Mesendoderm (in vitro differentiated cells): ENCODE results near the gene DHRS9. TPM values are rescaled to one million over a fixed set of nuclear protein-coding genes. Genes with fewer than 3 reads are reported as not detected.

ENCODE experiments used
- DNase-seq: peaks from one replicate; pipeline ENCODE4 v3.0.0; 2013
- H2AK5ac ChIP-seq: 2 replicates; pipeline ENCODE4 v1.6.1; 2013; ENCODE audit warnings: low read length, inconsistent platforms
- H2BK120ac ChIP-seq: 2 replicates; pipeline ENCODE4 v1.6.1; 2013; ENCODE audit warnings: low read depth, mild to moderate bottlenecking, low read length, moderate library complexity, mixed read lengths
- H2BK15ac ChIP-seq: replicated peaks from 2 replicates; pipeline ENCODE4 v1.6.1; 2013; ENCODE audit warnings: low read depth, mild to moderate bottlenecking, moderate library complexity
- H2BK5ac ChIP-seq: 2 replicates; pipeline ENCODE4 v1.6.1; 2013; ENCODE audit warnings: low read length, inconsistent platforms
- H3K18ac ChIP-seq: 2 replicates; pipeline ENCODE4 v1.6.1; 2013; ENCODE audit warnings: mild to moderate bottlenecking, low read length, mixed read lengths
- H3K23ac ChIP-seq: one replicate; pipeline ENCODE4 v1.6.1; 2013; ENCODE audit warnings: low read length
- H3K27ac ChIP-seq: 2 replicates; pipeline ENCODE4 v1.5.1; 2013; ENCODE audit warnings: low read depth, mild to moderate bottlenecking, inconsistent platforms, low read length, moderate library complexity
- H3K27me3 ChIP-seq: 2 replicates; pipeline ENCODE4 v1.6.1; 2013; ENCODE audit warnings: low read length, control low read depth, mild to moderate bottlenecking, inconsistent platforms; ENCODE audit not compliant: insufficient read depth, poor library complexity
- H3K36me3 ChIP-seq: 2 replicates; pipeline ENCODE4 v1.6.1; 2013; ENCODE audit warnings: low read length, inconsistent platforms; ENCODE audit not compliant: control insufficient read depth, insufficient read depth
- H3K4ac ChIP-seq: one replicate; pipeline ENCODE4 v1.6.1; 2013; ENCODE audit warnings: low read depth, mild to moderate bottlenecking, low read length, moderate library complexity
- H3K4me1 ChIP-seq: 2 replicates; pipeline ENCODE4 v1.6.1; 2013; ENCODE audit warnings: low read depth, low read length, inconsistent platforms; ENCODE audit not compliant: control insufficient read depth
- H3K4me2 ChIP-seq: 2 replicates; pipeline ENCODE4 v1.6.1; 2013; ENCODE audit warnings: low read length
- H3K4me3 ChIP-seq: 2 replicates; pipeline ENCODE4 v1.5.1; 2013; ENCODE audit warnings: mild to moderate bottlenecking, low read length
- H3K56ac ChIP-seq: one replicate; pipeline ENCODE4 v1.6.1; 2013; ENCODE audit warnings: low read length
- H3K79me1 ChIP-seq: 2 replicates; pipeline ENCODE4 v1.6.1; 2013; ENCODE audit warnings: low read length, inconsistent platforms
- H3K79me2 ChIP-seq: 2 replicates; pipeline ENCODE4 v1.6.1; 2013; ENCODE audit warnings: mild to moderate bottlenecking, low read length; ENCODE audit not compliant: control insufficient read depth, insufficient read depth
- H3K9ac ChIP-seq: 2 replicates; pipeline ENCODE4 v1.6.1; 2013; ENCODE audit warnings: low read length, inconsistent platforms
- H4K5ac ChIP-seq: one replicate; pipeline ENCODE4 v1.6.1; 2013; ENCODE audit warnings: low read length
- H4K8ac ChIP-seq: one replicate; pipeline ENCODE4 v1.6.1; 2013; ENCODE audit warnings: low read depth, mild to moderate bottlenecking, control low read depth, low read length, moderate library complexity
- WGBS: extraction: QIAGEN DNeasy Blood & Tissue Kit; methylation state at CpG from one replicate; pipeline ENCODE4 v1.1.7; 2013; ENCODE audit warnings: low lambda C conversion rate, missing lambda C conversion rate; ENCODE audit not compliant: insufficient coverage; ENCODE audit errors: extremely low coverage; 5-methylcytosine and 5-hydroxymethylcytosine counted together
- polyA plus RNA-seq, 2 experiments: library from polyadenylated mRNA; stranded (reverse); fragments of 200-250 nt; gene quantifications; one replicate each; pipeline ENCODE4 v1.2.3, GENCODE V29; 2013

Gene DHRS9
- not detected for polyA plus RNA-seq (2013, experiment 1 of 2)
- not detected for polyA plus RNA-seq (2013, experiment 2 of 2)

GRCh38 chr2:169069341-169069740, at the start of gene DHRS9:
DHRS9 (plus strand) TSS chr2:169069563; CDS start chr2:169081582, 12,019 bp downstream.
- peak; percentile 50 for DNase-seq
- H3K4me1 ChIP-seq: no peaks in the 10 kb centered on the region
- H3K36me3 ChIP-seq: no peaks in the 10 kb centered on the region
- H3K56ac ChIP-seq: no peak within 1 kb of the TSS
- no peak within 1 kb of the TSS for H4K8ac ChIP-seq
- H2BK15ac ChIP-seq: no peak within 1 kb of the TSS
- H4K5ac ChIP-seq: no peak within 1 kb of the TSS
- H2BK5ac ChIP-seq: no peak within 1 kb of the TSS
- no peaks in the 10 kb centered on the region for H3K27me3 ChIP-seq
- H2BK120ac ChIP-seq: no peak within 1 kb of the TSS
- WGBS: no CpG with 5 or more reads among the region's 5 CpGs
- H3K4me3 ChIP-seq: no peak within 1 kb of the TSS
- H3K4me2 ChIP-seq: no peak within 1 kb of the TSS
- H3K27ac ChIP-seq: no peak within 1 kb of the TSS
- no peak within 1 kb of the TSS for H2AK5ac ChIP-seq
- no peak within 1 kb of the TSS for H3K4ac ChIP-seq
- no peak within 1 kb of the TSS for H3K9ac ChIP-seq
- no peaks in the 10 kb centered on the region for H3K79me2 ChIP-seq
- no peaks in the 10 kb centered on the region for H3K79me1 ChIP-seq
- no peak within 1 kb of the TSS for H3K18ac ChIP-seq
- H3K23ac ChIP-seq: no peak within 1 kb of the TSS

DNA sequence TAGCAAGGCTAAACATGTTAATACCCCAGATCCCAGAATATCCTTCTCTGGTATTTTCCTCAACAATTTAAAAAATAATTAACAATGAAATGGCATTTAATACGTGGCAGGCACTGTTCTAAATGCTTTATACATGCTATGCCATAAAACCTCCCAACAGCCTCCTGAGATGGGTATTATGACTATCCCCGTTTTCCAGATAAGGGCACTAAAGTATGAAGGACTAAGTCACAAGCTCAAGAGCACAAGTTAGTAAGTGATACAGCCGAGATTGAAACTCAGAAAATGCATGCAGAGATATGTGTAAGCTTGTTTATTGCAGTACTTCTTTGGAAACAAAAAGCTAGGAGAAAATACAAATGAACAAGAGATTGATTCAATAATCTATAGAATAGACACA, 46.2 kb upstream of the DHRS9 start:
- no peak overlapping the region for H4K5ac ChIP-seq

GRCh38 chr2:169026056-169026455, 43.3 kb upstream of the DHRS9 start:
- Histone ChIP-seq H2AK5ac (no peak overlapping the region), H3K18ac (no peak overlapping the region), H3K36me3 (no peaks in the 10 kb centered on the region), H3K9ac (no peak overlapping the region), H3K4me3 (no peak overlapping the region), H2BK120ac (no peak overlapping the region), H3K56ac (no peak overlapping the region), H2BK5ac (no peak overlapping the region), H2BK15ac (no peak overlapping the region), H3K23ac (no peak overlapping the region), H3K4me2 (no peak overlapping the region), H3K79me2 (no peaks in the 10 kb centered on the region), H4K5ac (no peak overlapping the region), H3K79me1 (no peaks in the 10 kb centered on the region), H3K4ac (no peak overlapping the region), H3K4me1 (no peaks in the 10 kb centered on the region), H3K27ac (no peak overlapping the region), H4K8ac (no peak overlapping the region), H3K27me3 (no peaks in the 10 kb centered on the region)
- DNase-seq: no peak
- no CpG with 5 or more reads among the region's 1 CpG for WGBS

More for the DNA sequence above, 46.2 kb upstream of the DHRS9 start:
- Histone ChIP-seq H3K18ac (no peak overlapping the region), H4K8ac (no peak overlapping the region), H3K9ac (no peak overlapping the region), H3K79me2 (no peaks in the 10 kb centered on the region), H3K79me1 (no peaks in the 10 kb centered on the region), H3K4me3 (no peak overlapping the region), H2BK15ac (no peak overlapping the region), H3K4me2 (no peak overlapping the region), H2AK5ac (no peak overlapping the region), H3K4ac (no peak overlapping the region), H3K56ac (no peak overlapping the region), H2BK5ac (no peak overlapping the region), H2BK120ac (no peak overlapping the region), H3K23ac (no peak overlapping the region), H3K36me3 (no peaks in the 10 kb centered on the region), H3K27ac (no peak overlapping the region), H3K4me1 (no peaks in the 10 kb centered on the region), H3K27me3 (no peaks in the 10 kb centered on the region)
- WGBS: no CpG with 5 or more reads among the region's 3 CpGs
- DNase-seq: no peak

GRCh38 chr2:169027234-169027633, 42.1 kb upstream of the DHRS9 start:
- no peak overlapping the region for H4K5ac ChIP-seq
- no CpG with 5 or more reads among the region's 3 CpGs for WGBS
- no peaks in the 10 kb centered on the region for H3K79me2 ChIP-seq
- H2AK5ac ChIP-seq: no peak overlapping the region
- no peaks in the 10 kb centered on the region for H3K79me1 ChIP-seq
- no peak overlapping the region for H3K56ac ChIP-seq
- H3K27me3 ChIP-seq: no peaks in the 10 kb centered on the region
- H4K8ac ChIP-seq: no peak overlapping the region
- no peak overlapping the region for H3K4ac ChIP-seq
- H2BK5ac ChIP-seq: no peak overlapping the region
- no peak overlapping the region for H3K4me2 ChIP-seq
- H2BK120ac ChIP-seq: no peak overlapping the region
- no peak for DNase-seq
- H3K36me3 ChIP-seq: no peaks in the 10 kb centered on the region
- H3K4me1 ChIP-seq: no peaks in the 10 kb centered on the region
- H3K23ac ChIP-seq: no peak overlapping the region
- H3K27ac ChIP-seq: no peak overlapping the region
- no peak overlapping the region for H3K18ac ChIP-seq
- no peak overlapping the region for H3K4me3 ChIP-seq
- H3K9ac ChIP-seq: no peak overlapping the region
- no peak overlapping the region for H2BK15ac ChIP-seq

DNA sequence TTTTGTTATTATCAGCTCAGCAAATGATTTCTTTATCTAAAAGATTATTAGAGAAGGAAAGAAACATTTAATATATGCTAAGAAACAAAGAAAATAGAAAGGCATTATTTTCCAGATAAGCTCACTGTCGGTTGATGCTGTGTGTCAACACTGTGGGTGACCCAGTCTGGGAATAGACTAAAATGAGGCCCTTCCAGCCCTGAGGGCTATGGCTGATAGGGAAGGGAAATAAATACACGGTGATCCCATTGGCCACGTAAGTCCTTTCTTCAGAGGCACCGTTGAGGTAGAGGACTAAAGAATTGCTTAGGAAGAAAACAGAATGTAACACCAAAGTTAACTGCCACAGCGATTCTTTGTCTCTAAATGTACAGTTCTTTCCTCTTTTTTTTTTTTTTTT, 40.0 kb upstream of the DHRS9 start:
- Histone ChIP-seq H3K79me2 (no peaks in the 10 kb centered on the region), H2AK5ac (no peak overlapping the region), H3K36me3 (no peaks in the 10 kb centered on the region), H3K27me3 (no peaks in the 10 kb centered on the region), H3K4ac (no peak overlapping the region), H3K23ac (no peak overlapping the region), H2BK5ac (no peak overlapping the region), H3K4me3 (no peak overlapping the region), H2BK120ac (no peak overlapping the region), H4K5ac (no peak overlapping the region), H3K4me2 (no peak overlapping the region), H3K56ac (no peak overlapping the region), H4K8ac (no peak overlapping the region), H3K4me1 (no peaks in the 10 kb centered on the region), H3K79me1 (no peaks in the 10 kb centered on the region), H3K27ac (no peak overlapping the region), H3K18ac (no peak overlapping the region), H3K9ac (no peak overlapping the region), H2BK15ac (no peak overlapping the region)
- no CpG with 5 or more reads among the region's 5 CpGs for WGBS
- DNase-seq: no peak

GRCh38 chr2:169031202-169031601, 38.2 kb upstream of the DHRS9 start, which contains the start of gene ABCB11:
ABCB11 (minus strand) TSS chr2:169031324; CDS start chr2:169018125, 13,199 bp downstream.
- Histone ChIP-seq H3K4me3 (no peak within 1 kb of the TSS), H2BK15ac (peak within 1 kb of the TSS; percentile 59), H2AK5ac (no peak within 1 kb of the TSS), H3K79me2 (no peaks in the 10 kb centered on the region), H4K8ac (no peak within 1 kb of the TSS), H3K56ac (no peak within 1 kb of the TSS), H3K18ac (no peak within 1 kb of the TSS), H2BK120ac (peak within 1 kb of the TSS; percentile 95), H3K23ac (no peak within 1 kb of the TSS), H3K4me2 (no peak within 1 kb of the TSS), H3K4me1 (no peaks in the 10 kb centered on the region), H3K27ac (no peak within 1 kb of the TSS), H3K79me1 (no peaks in the 10 kb centered on the region), H3K9ac (no peak within 1 kb of the TSS), H3K4ac (no peak within 1 kb of the TSS), H2BK5ac (no peak within 1 kb of the TSS), H3K27me3 (no peaks in the 10 kb centered on the region), H4K5ac (no peak within 1 kb of the TSS), H3K36me3 (no peaks in the 10 kb centered on the region)
- DNase-seq: no peak
- WGBS: no CpG with 5 or more reads among the region's 3 CpGs
